ENCODE data around the gene GADD45B.
"Not testable (repeated sequence)": the region's sequence is repeated elsewhere in the genome, so short reads cannot be mapped to it uniquely, and the experiment has no call there.

The GADD45B gene

DNA sequence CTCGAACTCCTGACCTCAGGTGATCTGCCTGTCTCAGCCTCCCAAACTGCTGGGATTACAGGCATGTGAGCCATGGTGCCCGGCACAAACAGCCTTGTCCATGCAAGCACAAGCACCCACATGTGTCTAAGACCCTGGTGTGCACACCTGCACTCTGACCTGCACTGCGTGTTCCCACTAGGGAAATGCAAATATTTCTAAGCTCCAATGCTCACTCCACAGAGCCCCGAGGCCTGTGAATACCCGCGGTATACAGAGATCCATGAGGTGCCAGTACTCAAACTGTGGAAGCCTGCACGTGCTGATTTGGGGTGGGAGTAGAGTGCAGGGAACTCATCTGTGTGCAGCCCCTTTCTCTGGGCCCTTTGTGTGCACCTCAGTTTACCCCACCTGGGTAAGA, 14.7 kb downstream of the GADD45B start:
- Histone ChIP-seq H4K20me1 (ENCODE audit: insufficient read depth, low read length) (no peaks in the 10 kb centered on the region), H3K4me2 (ENCODE audit: low read length) (peak overlapping the region; percentile 22), H3K27me3 (ENCODE audit: low read depth, low read length) (peaks cover 28% of the 10 kb centered on the region), H3K9me3 (ENCODE audit: insufficient read depth, low read length) (no peaks in the 10 kb centered on the region), H3K4me3 (ENCODE audit: low read length) (no peak overlapping the region), H3K36me3 (replicated peaks; ENCODE audit: low read depth, low read length) (no peaks in the 10 kb centered on the region), H3K79me2 (ENCODE audit: low read length) (no peaks in the 10 kb centered on the region), H3K9ac (ENCODE audit: low read length) (no peak overlapping the region), H3K27ac (ENCODE audit: low read length) (no peak overlapping the region), H3K4me1 (ENCODE audit: low read length) (peaks cover 11% of the 10 kb centered on the region), H2AFZ (ENCODE audit: low read depth, low read length) (no peak overlapping the region; the same call in 1 of the 2 replicates)
- TF ChIP-seq EZH2phosphoT487 (IDR thresholded peaks at IDR 0.05; ENCODE audit: low read depth): no peak
- TF ChIP-seq, protein P1, sequence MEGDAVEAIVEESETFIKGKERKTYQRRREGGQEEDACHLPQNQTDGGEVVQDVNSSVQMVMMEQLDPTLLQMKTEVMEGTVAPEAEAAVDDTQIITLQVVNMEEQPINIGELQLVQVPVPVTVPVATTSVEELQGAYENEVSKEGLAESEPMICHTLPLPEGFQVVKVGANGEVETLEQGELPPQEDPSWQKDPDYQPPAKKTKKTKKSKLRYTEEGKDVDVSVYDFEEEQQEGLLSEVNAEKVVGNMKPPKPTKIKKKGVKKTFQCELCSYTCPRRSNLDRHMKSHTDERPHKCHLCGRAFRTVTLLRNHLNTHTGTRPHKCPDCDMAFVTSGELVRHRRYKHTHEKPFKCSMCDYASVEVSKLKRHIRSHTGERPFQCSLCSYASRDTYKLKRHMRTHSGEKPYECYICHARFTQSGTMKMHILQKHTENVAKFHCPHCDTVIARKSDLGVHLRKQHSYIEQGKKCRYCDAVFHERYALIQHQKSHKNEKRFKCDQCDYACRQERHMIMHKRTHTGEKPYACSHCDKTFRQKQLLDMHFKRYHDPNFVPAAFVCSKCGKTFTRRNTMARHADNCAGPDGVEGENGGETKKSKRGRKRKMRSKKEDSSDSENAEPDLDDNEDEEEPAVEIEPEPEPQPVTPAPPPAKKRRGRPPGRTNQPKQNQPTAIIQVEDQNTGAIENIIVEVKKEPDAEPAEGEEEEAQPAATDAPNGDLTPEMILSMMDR (IDR thresholded peaks at IDR 0.05; ENCODE audit: low read depth, low read length): no peak

DNA sequence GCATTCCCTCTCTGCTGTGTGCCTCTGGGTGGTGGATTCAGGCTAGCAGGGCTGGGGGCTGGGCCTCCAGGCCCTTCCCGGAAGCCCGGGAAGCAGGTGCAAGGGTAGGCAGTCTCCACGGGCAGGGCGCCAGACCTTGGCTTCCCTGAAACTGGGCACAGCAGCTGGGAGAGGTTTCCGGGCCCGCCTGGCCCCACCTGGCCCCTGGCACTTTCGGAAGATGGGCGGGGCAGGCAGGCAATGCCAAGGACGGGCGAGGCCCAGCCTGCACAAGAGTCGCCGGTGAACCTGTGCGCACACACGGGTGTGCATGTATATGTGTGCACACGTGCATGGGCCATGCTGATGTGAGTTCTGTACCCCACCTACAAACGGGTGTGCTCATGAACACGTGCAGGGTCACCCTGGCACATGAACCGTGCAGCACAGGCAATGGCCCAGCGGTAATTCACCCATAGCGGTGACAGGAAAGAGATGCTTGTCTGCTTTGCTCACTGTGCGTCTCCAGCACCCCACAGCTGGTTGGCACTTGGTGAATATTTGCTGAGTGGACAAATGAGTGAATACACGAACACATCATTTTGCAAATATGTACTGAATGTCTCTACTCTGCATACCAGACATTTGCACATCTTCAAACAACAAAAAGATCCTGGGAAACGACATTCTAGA, 15.3 kb downstream of the GADD45B start:
- H4K20me1 ChIP-seq (ENCODE audit: insufficient read depth, low read length): no peaks in the 10 kb centered on the region
- peak overlapping the region; percentile 22 for H3K4me2 ChIP-seq (ENCODE audit: low read length)
- TF ChIP-seq, protein P1 (IDR thresholded peaks at IDR 0.05; ENCODE audit: low read depth, low read length): no peak
- no peak for TF ChIP-seq EZH2phosphoT487 (IDR thresholded peaks at IDR 0.05; ENCODE audit: low read depth)
- H3K27me3 ChIP-seq (ENCODE audit: low read depth, low read length): peaks cover 33% of the 10 kb centered on the region
- H2AFZ ChIP-seq (ENCODE audit: low read depth, low read length): no peak overlapping the region; the same call in 1 of the 2 replicates
- no peaks in the 10 kb centered on the region for H3K9me3 ChIP-seq (ENCODE audit: insufficient read depth, low read length)
- no peak overlapping the region for H3K9ac ChIP-seq (ENCODE audit: low read length)
- no peak overlapping the region for H3K4me3 ChIP-seq (ENCODE audit: low read length)
- no peak overlapping the region for H3K27ac ChIP-seq (ENCODE audit: low read length)
- H3K79me2 ChIP-seq (ENCODE audit: low read length): no peaks in the 10 kb centered on the region
- peaks cover 11% of the 10 kb centered on the region for H3K4me1 ChIP-seq (ENCODE audit: low read length)
- H3K36me3 ChIP-seq (replicated peaks; ENCODE audit: low read depth, low read length): no peaks in the 10 kb centered on the region

DNA sequence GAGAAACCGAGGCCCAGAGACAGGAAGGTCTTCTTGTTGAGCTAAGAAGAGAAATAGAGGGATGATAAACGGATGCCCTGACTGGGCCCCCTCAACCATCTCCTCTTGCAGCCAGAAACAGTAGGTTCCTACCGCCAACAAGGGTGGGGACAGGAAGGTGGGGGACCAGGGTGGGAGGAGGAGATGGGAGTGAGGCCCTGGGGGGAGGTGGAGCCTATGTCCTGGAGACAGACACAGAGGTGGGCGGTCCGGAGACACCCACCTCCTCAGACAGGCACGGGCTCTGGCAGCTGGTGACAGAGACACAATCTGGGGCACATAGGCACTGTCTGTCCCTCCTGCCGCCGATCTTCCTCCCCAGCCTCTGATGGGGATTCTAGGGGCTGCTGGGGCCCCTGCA, 16.9 kb downstream of the GADD45B start:
- Histone ChIP-seq H3K4me1 (ENCODE audit: low read length) (peaks cover 11% of the 10 kb centered on the region), H3K36me3 (replicated peaks; ENCODE audit: low read depth, low read length) (no peaks in the 10 kb centered on the region), H4K20me1 (ENCODE audit: insufficient read depth, low read length) (no peaks in the 10 kb centered on the region), H3K9ac (ENCODE audit: low read length) (no peak overlapping the region), H3K9me3 (ENCODE audit: insufficient read depth, low read length) (no peaks in the 10 kb centered on the region), H3K4me2 (ENCODE audit: low read length) (no peak overlapping the region), H3K27ac (ENCODE audit: low read length) (no peak overlapping the region), H2AFZ (ENCODE audit: low read depth, low read length) (no peak overlapping the region), H3K4me3 (ENCODE audit: low read length) (no peak overlapping the region), H3K79me2 (ENCODE audit: low read length) (no peaks in the 10 kb centered on the region), H3K27me3 (ENCODE audit: low read depth, low read length) (peaks cover 33% of the 10 kb centered on the region)
- TF ChIP-seq, protein P1 (IDR thresholded peaks at IDR 0.05; ENCODE audit: low read depth, low read length): no peak
- TF ChIP-seq EZH2phosphoT487 (IDR thresholded peaks at IDR 0.05; ENCODE audit: low read depth): no peak

DNA sequence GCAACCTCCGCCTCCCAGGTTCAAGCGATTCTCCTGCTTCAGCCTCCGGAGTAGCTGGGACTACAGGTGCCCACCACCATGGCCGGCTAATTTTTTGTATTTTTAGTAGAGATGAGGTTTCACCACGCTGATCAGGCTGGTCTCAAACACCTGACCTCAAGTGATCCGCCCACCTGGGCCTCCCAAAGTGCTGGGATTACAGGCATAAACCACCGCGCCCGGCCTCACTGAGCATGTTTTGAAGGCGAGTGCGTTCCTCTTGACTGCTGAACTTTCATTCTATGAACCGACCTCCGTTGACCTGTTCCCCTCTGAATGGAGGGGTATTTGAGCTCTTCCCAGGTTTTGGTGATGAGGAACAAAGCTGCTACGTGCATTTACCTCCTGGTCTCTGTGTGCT, 17.5 kb downstream of the GADD45B start:
- not testable (repeated sequence) for H3K36me3 ChIP-seq (replicated peaks; ENCODE audit: low read depth, low read length); H3K79me2 ChIP-seq (ENCODE audit: low read length); H3K4me3 ChIP-seq (ENCODE audit: low read length); H3K9ac ChIP-seq (ENCODE audit: low read length); H4K20me1 ChIP-seq (ENCODE audit: insufficient read depth, low read length); H2AFZ ChIP-seq (ENCODE audit: low read depth, low read length); H3K4me2 ChIP-seq (ENCODE audit: low read length); H3K9me3 ChIP-seq (ENCODE audit: insufficient read depth, low read length); H3K27ac ChIP-seq (ENCODE audit: low read length)
- Histone ChIP-seq H3K27me3 (ENCODE audit: low read depth, low read length) (peaks cover 37% of the 10 kb centered on the region), H3K4me1 (ENCODE audit: low read length) (peaks cover 11% of the 10 kb centered on the region)
